H1 (cell line): Measurements from ENCODE around the gene TPRX1. TPM values are rescaled to one million over a fixed set of nuclear protein-coding genes. Genes with fewer than 3 reads are reported as not detected.

Experiments
- CHD7 ChIP-seq: fragments of 300-600 bp; sonication (generic); IDR thresholded peaks from 2 replicates; pipeline ENCODE4 v1.7.1; 2012; ENCODE audit warnings: low read length, moderate library complexity, mild to moderate bottlenecking, inconsistent platforms; ENCODE audit not compliant: insufficient replicate concordance
- CTBP2 ChIP-seq: IDR thresholded peaks from 2 replicates; pipeline ENCODE4 v1.7.0; 2011; ENCODE audit warnings: borderline replicate concordance, mild to moderate bottlenecking, moderate library complexity, mixed read lengths, low read length; ENCODE audit not compliant: insufficient read depth, insufficient read length
- RBBP5 ChIP-seq: IDR thresholded peaks from 2 replicates; pipeline ENCODE4 v1.7.1; 2012; ENCODE audit warnings: low read depth, mild to moderate bottlenecking, inconsistent platforms, low read length, moderate library complexity, borderline replicate concordance
- SIN3A ChIP-seq, 2 experiments: IDR thresholded peaks in 1 of 2; conservative IDR thresholded peaks in 1 of 2; 2 replicates each; pipeline ENCODE4 v1.6.1; 2011 to 2012; ENCODE audit warnings: low read length in 2 of 2, improper control_type of control experiment in 1 of 2, low read depth in 1 of 2, mild to moderate bottlenecking in 1 of 2
- polyA plus RNA-seq, 7 experiments: library from polyadenylated mRNA; depleted of rRNA in 3 of 7; stranded (reverse) in 5 of 7; unstranded in 2 of 7; fragments of >200 nt in 5 of 7; fragments of 200-250 nt in 2 of 7; gene quantifications; 1 replicate in 5 of 7; 2 replicates in 1 of 7; 4 replicates in 1 of 7; pipeline versions ENCODE4 v1.2.1 to v1.2.3, GENCODE V29; 2011 to 2013; ENCODE audit warnings: missing spikeins in 2 of 7, mixed read lengths in 2 of 7
- total RNA-seq: library from RNA; stranded (reverse); fragmentation: NEBNext Ultra II Directional; extraction: Animal tissue kit (Norgen Biotek cat#: 25700); gene quantifications from 2 replicates; pipeline ENCODE4 v1.2.1, GENCODE V29; 2021

The TPRX1 gene
- total and polyA plus RNA-seq, 2 of the 8 experiments (the other 6 are each of a cell fraction or from before 2014, with no cell fraction given): 0.03 TPM; not detected in 1

- TF ChIP-seq CHD7 (no peak), RBBP5 (no peak), SIN3A (conservative IDR thresholded peaks at IDR 0.05 in 1 of 2, IDR thresholded peaks at IDR 0.05 in 1 of 2; ENCODE audit: low read depth in 1 of 2, low read length in 2 of 2) (no peak), CTBP2 (no peak)
- TF ChIP-seq, all 59 proteins: peak for 0
Measured at GRCh38 chr19:47780215-47780551, 24.2 kb downstream of the TPRX1 start (continued).
